Measurements from ENCODE around the gene MCU.
"Not testable (repeated sequence)": the region's sequence is repeated elsewhere in the genome, so short reads cannot be mapped to it uniquely, and the experiment has no call there.

MCU gene

GRCh38 chr10:72912736-72913135 is 220.8 kb downstream of the MCU start:
- DNase-seq, result no peak

- no peak for DNase-seq
These were observed 221.3 kb downstream of the MCU start for GRCh38 chr10:72913287-72913686.

- not testable (repeated sequence) for DNase-seq
These were observed 225.3 kb downstream of the MCU start for GRCh38 chr10:72917201-72917600.

- DNase-seq, result not testable (repeated sequence)
These were observed 225.9 kb downstream of the MCU start for GRCh38 chr10:72917803-72918332.

GRCh38 chr10:72918352-72918751 is 226.4 kb downstream of the MCU start:
- no peak for DNase-seq

GRCh38 chr10:72921147-72921683 is 229.3 kb downstream of the MCU start:
- not testable (repeated sequence) for DNase-seq

- no peak for DNase-seq
These were observed 232.4 kb downstream of the MCU start for GRCh38 chr10:72924351-72924750.

GRCh38 chr10:72925951-72926465 is 234.1 kb downstream of the MCU start:
- no peak for DNase-seq

- DNase-seq, result no peak
These were observed 235.5 kb downstream of the MCU start for GRCh38 chr10:72927485-72927884.

GRCh38 chr10:72928798-72929197 is 236.9 kb downstream of the MCU start:
- DNase-seq, result no peak

- DNase-seq, result no peak
These were observed 238.3 kb downstream of the MCU start for GRCh38 chr10:72930276-72930675.

- no peak for DNase-seq
These were observed 240.5 kb downstream of the MCU start for GRCh38 chr10:72932259-72933015.

- DNase-seq, result no peak
These were observed 243.4 kb downstream of the MCU start for GRCh38 chr10:72935361-72935760.

Measured in NCI-H510A (cell line).